Esophagus muscularis mucosa (tissue), 4 donors: Measurements from ENCODE around the gene STK4. TPM values are rescaled to one million over a fixed set of nuclear protein-coding genes. Genes with fewer than 3 reads are reported as not detected.

Experiments used
- DNase-seq: peaks from one replicate; pipeline ENCODE4 v3.0.0-alpha.2; 2017; ENCODE audit errors: extremely low spot score
- H3K27ac ChIP-seq, 4 donors: fragments of 200-600 bp; sonication (generic); replicated peaks in 1 of 4; 1 replicate in 3 of 4; 2 replicates in 1 of 4; pipeline ENCODE4 v1.5.1; 2016 to 2019; ENCODE audit warnings: mild to moderate bottlenecking in 1 of 4
- H3K27me3 ChIP-seq, 4 donors: fragments of 200-600 bp; sonication (generic); one replicate each; pipeline versions ENCODE4 v1.5.1 to v1.6.0; 2016 to 2019
- H3K36me3 ChIP-seq, 4 donors: fragments of 200-600 bp; sonication (generic); one replicate each; pipeline ENCODE4 v1.5.1; 2016 to 2019
- H3K4me1 ChIP-seq, 4 donors: fragments of 200-600 bp; sonication (generic); one replicate each; pipeline ENCODE4 v1.5.1; 2016 to 2019
- H3K4me3 ChIP-seq, 4 donors: fragments of 200-600 bp; sonication (generic); 1 replicate in 2 of 4; 2 replicates in 2 of 4; pipeline ENCODE4 v1.5.1; 2016 to 2019; ENCODE audit warnings: mild to moderate bottlenecking in 4 of 4, moderate library complexity in 1 of 4
- H3K9me3 ChIP-seq, 4 donors: fragments of 200-600 bp; sonication (generic); 1 replicate in 3 of 4; 2 replicates in 1 of 4; pipeline ENCODE4 v1.5.1; 2016 to 2019
- CTCF ChIP-seq, 3 experiments: fragments of 200-600 bp in 2 of 3; fragments of 450-650 bp in 1 of 3; sonication (generic) in 2 of 3; IDR thresholded peaks; one replicate each; pipeline ENCODE4 v1.5.1; 2017 to 2019; ENCODE audit warnings: antibody characterized with exemption in 3 of 3, mild to moderate bottlenecking in 2 of 3, moderate library complexity in 1 of 3
- EP300 ChIP-seq: sonication (generic); formaldehyde crosslinking; IDR thresholded peaks from one replicate; pipeline ENCODE4 v1.6.1; 2017; ENCODE audit warnings: antibody characterized with exemption
- POLR2A ChIP-seq: fragments of 450-650 bp; IDR thresholded peaks from one replicate; pipeline ENCODE4 v1.6.1; 2017; ENCODE audit warnings: antibody characterized with exemption, moderate library complexity, mild to moderate bottlenecking, low read depth
- POLR2AphosphoS5 ChIP-seq, 2 donors: sonication (generic); formaldehyde crosslinking; IDR thresholded peaks; one replicate each; pipeline ENCODE4 v1.6.1; 2017; ENCODE audit warnings: antibody characterized with exemption in 2 of 2
- WGBS: methylation state at CpG from one replicate; pipeline ENCODE4 v1.1.5; 2018; 5-methylcytosine and 5-hydroxymethylcytosine counted together
- intact Hi-C: fragments of 100-400 bp; cut with DNase I; formaldehyde crosslinking; loops from one replicate; pipeline ENCODE4 v1.15.1; 2023
- total RNA-seq, 4 donors: library from RNA; depleted of rRNA; stranded (reverse); fragments of >200 nt; gene quantifications; one replicate each; pipeline versions ENCODE4 v1.1.0 to v1.2.1, GENCODE V29; 2016

Gene STK4
- total RNA-seq, 4 donors from 2014 or later, result 26.0 to 31.6 (median 27.7) TPM

GRCh38 chr20:45032276-45032675, 66.0 kb downstream of the STK4 start:
- no peaks in the 10 kb centered on the region for H3K9me3 ChIP-seq
- H3K36me3 ChIP-seq, result peaks cover 0 to 37% (median 0%) of the 10 kb centered on the region in 4 donors

GRCh38 chr20:45032781-45033180, 66.5 kb downstream of the STK4 start:
- peaks cover 5 to 18% (median 16%) of the 10 kb centered on the region in 4 donors for H3K4me1 ChIP-seq
- no peak for DNase-seq
- H3K9me3 ChIP-seq, result no peaks in the 10 kb centered on the region
- 93% methylated on average over 3 of the region's 3 CpGs for WGBS
- no peak for TF ChIP-seq POLR2AphosphoS5 (IDR thresholded peaks at IDR 0.05)
- TF ChIP-seq POLR2A, result no peak
- no peak for TF ChIP-seq CTCF (IDR thresholded peaks at IDR 0.05)
- TF ChIP-seq EP300, result no peak
- H3K4me3 ChIP-seq, result no peak overlapping the region
- intact Hi-C loops, result no loop called here
- peaks cover 0 to 34% (median 0%) of the 10 kb centered on the region in 4 donors for H3K36me3 ChIP-seq
- no peak overlapping the region for H3K27ac ChIP-seq
- H3K27me3 ChIP-seq, result no peaks in the 10 kb centered on the region

More at GRCh38 chr20:45032276-45032675, 66.0 kb downstream of the STK4 start:
- H3K27ac ChIP-seq, result no peak overlapping the region
- WGBS, result 92% methylated on average over 2 of the region's 2 CpGs
- no peak for DNase-seq
- TF ChIP-seq EP300 (no peak), POLR2A (no peak), POLR2AphosphoS5 (IDR thresholded peaks at IDR 0.05) (no peak), CTCF (IDR thresholded peaks at IDR 0.05) (no peak)
- H3K27me3 ChIP-seq, result no peaks in the 10 kb centered on the region
- H3K4me1 ChIP-seq, result peaks cover 5 to 13% (median 11%) of the 10 kb centered on the region in 4 donors
- intact Hi-C loops, result no loop called here
- no peak overlapping the region for H3K4me3 ChIP-seq

GRCh38 chr20:45034436-45034835, 68.1 kb downstream of the STK4 start:
- H3K4me3 ChIP-seq, result no peak overlapping the region
- peaks cover 5 to 33% (median 30%) of the 10 kb centered on the region in 4 donors for H3K4me1 ChIP-seq
- 93% methylated on average over 1 of the region's 1 CpG for WGBS
- H3K9me3 ChIP-seq, result no peaks in the 10 kb centered on the region
- H3K27ac ChIP-seq, result no peak overlapping the region
- intact Hi-C loops, result no loop called here
- H3K27me3 ChIP-seq, result no peaks in the 10 kb centered on the region
- H3K36me3 ChIP-seq, result peaks cover 0 to 23% (median 0%) of the 10 kb centered on the region in 4 donors
- TF ChIP-seq EP300, result no peak
- TF ChIP-seq POLR2A, result no peak
- no peak for TF ChIP-seq CTCF (IDR thresholded peaks at IDR 0.05)
- TF ChIP-seq POLR2AphosphoS5 (IDR thresholded peaks at IDR 0.05), result no peak
- DNase-seq, result no peak

GRCh38 chr20:45036044-45036755, 69.9 kb downstream of the STK4 start:
- TF ChIP-seq CTCF (IDR thresholded peaks at IDR 0.05), result no peak
- TF ChIP-seq POLR2AphosphoS5 (IDR thresholded peaks at IDR 0.05), result peak in 1 of 2 donors; percentile 47
- TF ChIP-seq EP300, result no peak
- TF ChIP-seq POLR2A, result no peak
- H3K36me3 ChIP-seq, result peaks cover 0 to 12% (median 0%) of the 10 kb centered on the region in 4 donors
- peaks cover 5 to 37% (median 31%) of the 10 kb centered on the region in 4 donors for H3K4me1 ChIP-seq
- no peak for DNase-seq
- H3K4me3 ChIP-seq, result no peak overlapping the region
- H3K27ac ChIP-seq, result no peak overlapping the region
- no peaks in the 10 kb centered on the region for H3K27me3 ChIP-seq
- 91% methylated on average over 10 of the region's 10 CpGs for WGBS
- H3K9me3 ChIP-seq, result no peaks in the 10 kb centered on the region
- intact Hi-C loops, result no loop called here
